HCT116 (cell line): ENCODE results near the gene GTF2H4. TPM values are rescaled to one million over a fixed set of nuclear protein-coding genes. Genes with fewer than 3 reads are reported as not detected.

Experiments
- ATAC-seq: fragments of 200-7000 bp; cut with Tn5 transposase; 2 replicates; pipeline ENCODE4 v1.9.1; 2020; ENCODE audit warnings: mild to moderate bottlenecking, moderate library complexity
- BruUV-seq: library from RNA; stranded (reverse); fragments of 400-500 nt; replicated peaks from 2 replicates; lab custom pipeline; 2021; lab: Mats Ljungman, UMichigan
- CTCF ChIA-PET: fragments of 300-600 bp; sonication (Branson Sonifier 250); formaldehyde crosslinking; loops from one replicate; lab custom pipeline; 2021; ENCODE audit warnings: antibody characterized with exemption; lab: Charles Lee
- POLR2A ChIA-PET: fragments of 300-600, 350-600 bp; sonication (Branson Sonifier 250); formaldehyde crosslinking; loops from one replicate; lab custom pipeline; 2021; ENCODE audit warnings: antibody characterized with exemption; lab: Charles Lee
- RAD21 ChIA-PET, 2 experiments: fragments of 300-600 bp; sonication (Branson Sonifier 250); formaldehyde crosslinking; loops; one replicate each; lab custom pipeline; 2023; ENCODE audit warnings: low total read pairs in 2 of 2; ENCODE audit not compliant: uncharacterized antibody in 2 of 2, unreplicated experiment in 2 of 2, low non-redundant PET in 1 of 2; lab: Charles Lee
- DNase-seq: peaks from one replicate; pipeline ENCODE4 v3.0.0-alpha.2; 2010; ENCODE audit warnings: low read depth, low spot score
- H2AFZ ChIP-seq: fragments of 200-600 bp; shearing (Covaris generic), sonication (generic); 2 replicates; pipeline ENCODE4 v1.6.1; 2017; ENCODE audit warnings: low read depth, mixed run types, mixed read lengths, antibody characterized with exemption, low read length; ENCODE audit not compliant: poor library complexity, severe bottlenecking
- H3K27ac ChIP-seq: 2 replicates; pipeline ENCODE4 v1.5.1; 2012; ENCODE audit warnings: low read depth, low read length
- H3K27me3 ChIP-seq: fragments of 200-600 bp; sonication (generic); 2 replicates; pipeline ENCODE4 v1.6.1; 2016; ENCODE audit warnings: mixed run types, low read length, mixed read lengths; ENCODE audit not compliant: insufficient read depth
- H3K36me3 ChIP-seq, 2 experiments: fragments of 200-500 bp in 1 of 2; fragments of 200-600 bp in 1 of 2; sonication (Bioruptor generic) in 1 of 2; sonication (generic) in 1 of 2; 2 replicates each; pipeline versions ENCODE4 v1.5.1 to v1.6.1; 2014 to 2016; ENCODE audit warnings: low read length in 2 of 2, inconsistent platforms in 1 of 2, mixed read lengths in 1 of 2, mixed run types in 1 of 2; ENCODE audit not compliant: insufficient read depth in 2 of 2, control insufficient read depth in 1 of 2
- H3K4me1 ChIP-seq, 2 experiments: fragments of 200-600 bp in 1 of 2; sonication (generic) in 1 of 2; 2 replicates each; pipeline versions ENCODE4 v1.5.1 to v1.6.1; 2012 to 2017; ENCODE audit warnings: low read length in 2 of 2, inconsistent platforms in 1 of 2, mild to moderate bottlenecking in 1 of 2, mixed read lengths in 1 of 2, mixed run types in 1 of 2, moderate library complexity in 1 of 2; ENCODE audit not compliant: insufficient read depth in 2 of 2, control insufficient read depth in 1 of 2
- H3K4me2 ChIP-seq: fragments of 200-600 bp; sonication (generic); 2 replicates; pipeline ENCODE4 v1.6.1; 2017; ENCODE audit warnings: mixed run types, low read length, mixed read lengths
- H3K4me3 ChIP-seq, 2 experiments: fragments of 200-600 bp in 1 of 2; sonication (generic) in 1 of 2; replicated peaks in 1 of 2; 2 replicates each; pipeline ENCODE4 v1.5.1; 2011 to 2016; ENCODE audit warnings: low read length in 2 of 2, control low read depth in 1 of 2, low read depth in 1 of 2, mild to moderate bottlenecking in 1 of 2, mixed read lengths in 1 of 2, mixed run types in 1 of 2
- H3K79me2 ChIP-seq: fragments of 200-600 bp; sonication (generic); 2 replicates; pipeline ENCODE4 v1.6.1; 2017; ENCODE audit warnings: mild to moderate bottlenecking, mixed run types, low read length, moderate library complexity, mixed read lengths; ENCODE audit not compliant: insufficient read depth
- H3K9ac ChIP-seq: fragments of 200-600 bp; sonication (generic); 2 replicates; pipeline ENCODE4 v1.6.1; 2016; ENCODE audit warnings: low read length, mixed read lengths
- H3K9me2 ChIP-seq: fragments of 200-600 bp; sonication (generic), shearing (Covaris generic); 2 replicates; pipeline ENCODE4 v1.6.1; 2017; ENCODE audit warnings: mixed run types, mild to moderate bottlenecking, moderate library complexity; ENCODE audit not compliant: insufficient read depth
- H3K9me3 ChIP-seq, 2 experiments: fragments of 200-500 bp in 1 of 2; fragments of 200-600 bp in 1 of 2; sonication (Bioruptor generic) in 1 of 2; sonication (generic) in 1 of 2; 2 replicates each; pipeline ENCODE4 v1.6.1; 2014 to 2017; ENCODE audit warnings: low read length in 2 of 2, mixed read lengths in 2 of 2, inconsistent platforms in 1 of 2, low read depth in 1 of 2, mild to moderate bottlenecking in 1 of 2, mixed run types in 1 of 2, moderate library complexity in 1 of 2; ENCODE audit not compliant: control insufficient read depth in 1 of 2, insufficient read depth in 1 of 2
- H4K20me1 ChIP-seq: fragments of 200-600 bp; sonication (generic), shearing (Covaris generic); 2 replicates; pipeline ENCODE4 v1.6.1; 2017; ENCODE audit warnings: mixed run types, mild to moderate bottlenecking, moderate library complexity; ENCODE audit not compliant: insufficient read depth
- CBX3 ChIP-seq: IDR thresholded peaks from 2 replicates; pipeline ENCODE4 v1.6.1; 2012; ENCODE audit warnings: low read depth
- CEBPB ChIP-seq: IDR thresholded peaks from 2 replicates; pipeline ENCODE4 v1.6.1; 2012; ENCODE audit warnings: low read depth
- EGR1 ChIP-seq: IDR thresholded peaks from 2 replicates; pipeline ENCODE4 v1.6.1; 2012; ENCODE audit warnings: low read depth
- ELF1 ChIP-seq: IDR thresholded peaks from 2 replicates; pipeline ENCODE4 v1.6.1; 2012; ENCODE audit warnings: low read depth, borderline replicate concordance
- EZH2 ChIP-seq: fragments of 200-600 bp; sonication (generic); IDR thresholded peaks from 2 replicates; pipeline ENCODE4 v1.6.1; 2017; ENCODE audit warnings: antibody characterized with exemption, mixed run types
- EZH2phosphoT487 ChIP-seq: fragments of 200-600 bp; IDR thresholded peaks from 2 replicates; pipeline ENCODE4 v1.6.1; 2018; ENCODE audit warnings: antibody characterized with exemption, borderline replicate concordance
- FOSL1 ChIP-seq: IDR thresholded peaks from 2 replicates; pipeline ENCODE4 v1.6.1; 2012; ENCODE audit warnings: low read depth
- JUND ChIP-seq: IDR thresholded peaks from 2 replicates; pipeline ENCODE4 v1.6.1; 2012
- POLR2A ChIP-seq: IDR thresholded peaks from 2 replicates; pipeline ENCODE4 v1.7.0; 2011; ENCODE audit warnings: borderline replicate concordance; ENCODE audit not compliant: insufficient read depth, insufficient read length; ENCODE audit errors: extremely low read depth
- RAD21 ChIP-seq: IDR thresholded peaks from 2 replicates; pipeline ENCODE4 v1.6.1; 2012; ENCODE audit warnings: low read depth, mild to moderate bottlenecking
- SIN3A ChIP-seq: IDR thresholded peaks from 2 replicates; pipeline ENCODE4 v1.6.1; 2012; ENCODE audit warnings: low read depth
- SP1 ChIP-seq: IDR thresholded peaks from 2 replicates; pipeline ENCODE4 v1.6.1; 2012; ENCODE audit warnings: low read depth
- TCF7L2 ChIP-seq: IDR thresholded peaks from 2 replicates; pipeline ENCODE4 v1.7.0; 2011; ENCODE audit warnings: borderline replicate concordance, inconsistent platforms; ENCODE audit not compliant: insufficient read depth, insufficient read length; ENCODE audit errors: extremely low read depth
- ZFX ChIP-seq: fragments of 450-650 bp; IDR thresholded peaks from 2 replicates; pipeline ENCODE4 v1.6.1; 2017
- ZNF274 ChIP-seq: fragments of 200-500 bp; sonication (Bioruptor generic); IDR thresholded peaks from 2 replicates; pipeline ENCODE4 v1.6.1; 2014; ENCODE audit warnings: mild to moderate bottlenecking, low read depth, low read length, inconsistent platforms
- intact Hi-C: fragments of 100-400 bp; cut with micrococcal nuclease; formaldehyde crosslinking; loops from 2 replicates; pipeline ENCODE4 v1.10.0; 2022
- total RNA-seq: library from RNA; stranded (reverse); gene quantifications from one replicate; pipeline ENCODE4 v1.2.1, GENCODE V29; 2021; ENCODE audit not compliant: unreplicated experiment
- TF ChIP-seq, protein P1 (sequence below): IDR thresholded peaks from 2 replicates; pipeline ENCODE4 v1.6.1; 2012; ENCODE audit warnings: low read depth
- TF ChIP-seq, protein P2 (sequence below), 3 experiments: fragments of 200-600 bp in 1 of 3; sonication (generic) in 1 of 3; IDR thresholded peaks in 2 of 3; conservative IDR thresholded peaks in 1 of 3; 2 replicates each; pipeline ENCODE4 v1.5.1; 2012 to 2017; ENCODE audit warnings: low read depth in 2 of 3, low read length in 2 of 3, antibody characterized with exemption in 1 of 3, borderline replicate concordance in 1 of 3, control low read depth in 1 of 3, mild to moderate bottlenecking in 1 of 3, mixed read lengths in 1 of 3, mixed run types in 1 of 3, moderate library complexity in 1 of 3; ENCODE audit not compliant: insufficient read depth in 1 of 3
- TF ChIP-seq, protein P3 (sequence below): IDR thresholded peaks from 2 replicates; pipeline ENCODE4 v1.6.1; 2011; ENCODE audit warnings: mild to moderate bottlenecking, low read length, moderate library complexity; ENCODE audit not compliant: insufficient replicate concordance; ENCODE audit errors: extremely low read depth
- TF ChIP-seq, protein P4 (sequence below): IDR thresholded peaks from 2 replicates; pipeline ENCODE4 v1.6.1; 2012

GTF2H4 gene
- total RNA-seq, 1 experiment from 2014 or later: 59.7 TPM

DNA sequence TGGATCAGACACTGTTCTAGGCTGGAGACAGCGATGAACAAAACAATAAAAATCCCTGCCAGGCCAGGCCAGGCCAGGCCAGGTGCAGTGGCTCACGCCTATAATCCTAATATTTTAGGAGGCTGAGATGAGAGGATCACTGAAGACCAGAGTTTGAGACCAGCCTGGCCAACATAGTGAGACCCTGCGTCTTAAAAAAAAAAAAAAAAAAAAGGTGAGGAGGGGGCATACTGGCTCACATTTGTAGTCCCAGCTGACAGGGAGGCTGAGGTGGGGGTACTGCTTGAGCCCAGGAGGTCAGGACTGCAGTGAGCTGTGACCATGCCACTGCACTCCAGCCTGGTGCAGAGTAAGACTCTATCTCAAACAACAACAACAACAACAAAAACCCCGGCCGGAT is 37.3 kb downstream of the GTF2H4 start:
- no peaks in the 10 kb centered on the region for H3K9me3 ChIP-seq
- ATAC-seq: no peak
- H3K4me2 ChIP-seq: no peak overlapping the region
- POLR2A ChIA-PET: no interaction called here
- intact Hi-C loops: no loop called here
- H3K9me2 ChIP-seq: no peaks in the 10 kb centered on the region
- no peaks in the 10 kb centered on the region for H3K36me3 ChIP-seq
- H3K4me1 ChIP-seq: peaks cover 14 to 19% of the 10 kb centered on the region in 2 experiments
- H3K9ac ChIP-seq: no peak overlapping the region
- H3K27me3 ChIP-seq: no peaks in the 10 kb centered on the region
- no peak overlapping the region for H3K27ac ChIP-seq
- DNase-seq: no peak
- TF ChIP-seq EZH2 (no peak), CBX3 (no peak), RAD21 (no peak), ELF1 (no peak), POLR2A (no peak), EZH2phosphoT487 (no peak), SIN3A (no peak), ZNF274 (no peak), TCF7L2 (no peak), ZFX (no peak), CEBPB (no peak), JUND (no peak), FOSL1 (no peak), SP1 (no peak), EGR1 (no peak)
- TF ChIP-seq, protein P1, sequence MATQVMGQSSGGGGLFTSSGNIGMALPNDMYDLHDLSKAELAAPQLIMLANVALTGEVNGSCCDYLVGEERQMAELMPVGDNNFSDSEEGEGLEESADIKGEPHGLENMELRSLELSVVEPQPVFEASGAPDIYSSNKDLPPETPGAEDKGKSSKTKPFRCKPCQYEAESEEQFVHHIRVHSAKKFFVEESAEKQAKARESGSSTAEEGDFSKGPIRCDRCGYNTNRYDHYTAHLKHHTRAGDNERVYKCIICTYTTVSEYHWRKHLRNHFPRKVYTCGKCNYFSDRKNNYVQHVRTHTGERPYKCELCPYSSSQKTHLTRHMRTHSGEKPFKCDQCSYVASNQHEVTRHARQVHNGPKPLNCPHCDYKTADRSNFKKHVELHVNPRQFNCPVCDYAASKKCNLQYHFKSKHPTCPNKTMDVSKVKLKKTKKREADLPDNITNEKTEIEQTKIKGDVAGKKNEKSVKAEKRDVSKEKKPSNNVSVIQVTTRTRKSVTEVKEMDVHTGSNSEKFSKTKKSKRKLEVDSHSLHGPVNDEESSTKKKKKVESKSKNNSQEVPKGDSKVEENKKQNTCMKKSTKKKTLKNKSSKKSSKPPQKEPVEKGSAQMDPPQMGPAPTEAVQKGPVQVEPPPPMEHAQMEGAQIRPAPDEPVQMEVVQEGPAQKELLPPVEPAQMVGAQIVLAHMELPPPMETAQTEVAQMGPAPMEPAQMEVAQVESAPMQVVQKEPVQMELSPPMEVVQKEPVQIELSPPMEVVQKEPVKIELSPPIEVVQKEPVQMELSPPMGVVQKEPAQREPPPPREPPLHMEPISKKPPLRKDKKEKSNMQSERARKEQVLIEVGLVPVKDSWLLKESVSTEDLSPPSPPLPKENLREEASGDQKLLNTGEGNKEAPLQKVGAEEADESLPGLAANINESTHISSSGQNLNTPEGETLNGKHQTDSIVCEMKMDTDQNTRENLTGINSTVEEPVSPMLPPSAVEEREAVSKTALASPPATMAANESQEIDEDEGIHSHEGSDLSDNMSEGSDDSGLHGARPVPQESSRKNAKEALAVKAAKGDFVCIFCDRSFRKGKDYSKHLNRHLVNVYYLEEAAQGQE: no peak
- TF ChIP-seq, protein P2, sequence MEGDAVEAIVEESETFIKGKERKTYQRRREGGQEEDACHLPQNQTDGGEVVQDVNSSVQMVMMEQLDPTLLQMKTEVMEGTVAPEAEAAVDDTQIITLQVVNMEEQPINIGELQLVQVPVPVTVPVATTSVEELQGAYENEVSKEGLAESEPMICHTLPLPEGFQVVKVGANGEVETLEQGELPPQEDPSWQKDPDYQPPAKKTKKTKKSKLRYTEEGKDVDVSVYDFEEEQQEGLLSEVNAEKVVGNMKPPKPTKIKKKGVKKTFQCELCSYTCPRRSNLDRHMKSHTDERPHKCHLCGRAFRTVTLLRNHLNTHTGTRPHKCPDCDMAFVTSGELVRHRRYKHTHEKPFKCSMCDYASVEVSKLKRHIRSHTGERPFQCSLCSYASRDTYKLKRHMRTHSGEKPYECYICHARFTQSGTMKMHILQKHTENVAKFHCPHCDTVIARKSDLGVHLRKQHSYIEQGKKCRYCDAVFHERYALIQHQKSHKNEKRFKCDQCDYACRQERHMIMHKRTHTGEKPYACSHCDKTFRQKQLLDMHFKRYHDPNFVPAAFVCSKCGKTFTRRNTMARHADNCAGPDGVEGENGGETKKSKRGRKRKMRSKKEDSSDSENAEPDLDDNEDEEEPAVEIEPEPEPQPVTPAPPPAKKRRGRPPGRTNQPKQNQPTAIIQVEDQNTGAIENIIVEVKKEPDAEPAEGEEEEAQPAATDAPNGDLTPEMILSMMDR (IDR thresholded peaks at IDR 0.05 in 2 of 3, conservative IDR thresholded peaks at IDR 0.05 in 1 of 3; ENCODE audit: borderline replicate concordance in 1 of 3, insufficient read depth in 1 of 3, low read depth in 2 of 3, low read length in 2 of 3): no peak
- TF ChIP-seq, protein P3, sequence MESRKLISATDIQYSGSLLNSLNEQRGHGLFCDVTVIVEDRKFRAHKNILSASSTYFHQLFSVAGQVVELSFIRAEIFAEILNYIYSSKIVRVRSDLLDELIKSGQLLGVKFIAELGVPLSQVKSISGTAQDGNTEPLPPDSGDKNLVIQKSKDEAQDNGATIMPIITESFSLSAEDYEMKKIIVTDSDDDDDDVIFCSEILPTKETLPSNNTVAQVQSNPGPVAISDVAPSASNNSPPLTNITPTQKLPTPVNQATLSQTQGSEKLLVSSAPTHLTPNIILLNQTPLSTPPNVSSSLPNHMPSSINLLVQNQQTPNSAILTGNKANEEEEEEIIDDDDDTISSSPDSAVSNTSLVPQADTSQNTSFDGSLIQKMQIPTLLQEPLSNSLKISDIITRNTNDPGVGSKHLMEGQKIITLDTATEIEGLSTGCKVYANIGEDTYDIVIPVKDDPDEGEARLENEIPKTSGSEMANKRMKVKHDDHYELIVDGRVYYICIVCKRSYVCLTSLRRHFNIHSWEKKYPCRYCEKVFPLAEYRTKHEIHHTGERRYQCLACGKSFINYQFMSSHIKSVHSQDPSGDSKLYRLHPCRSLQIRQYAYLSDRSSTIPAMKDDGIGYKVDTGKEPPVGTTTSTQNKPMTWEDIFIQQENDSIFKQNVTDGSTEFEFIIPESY: no peak
- TF ChIP-seq, protein P4, sequence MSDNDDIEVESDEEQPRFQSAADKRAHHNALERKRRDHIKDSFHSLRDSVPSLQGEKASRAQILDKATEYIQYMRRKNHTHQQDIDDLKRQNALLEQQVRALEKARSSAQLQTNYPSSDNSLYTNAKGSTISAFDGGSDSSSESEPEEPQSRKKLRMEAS: no peak
- H3K4me3 ChIP-seq: no peak overlapping the region
- CTCF ChIA-PET: no interaction called here
- RAD21 ChIA-PET: no interaction called here
- H2AFZ ChIP-seq: no peak overlapping the region
- no peaks in the 10 kb centered on the region for H4K20me1 ChIP-seq
- no TSS peak for BruUV-seq
- H3K79me2 ChIP-seq: no peaks in the 10 kb centered on the region
